ENCODE results near the gene TTLL11.

TTLL11 gene

GRCh38 chr9:121868626-121869025, 224.5 kb downstream of the TTLL11 start:
- H3K27ac ChIP-seq: no peak overlapping the region
- no peak for TF ChIP-seq ZFX (IDR thresholded peaks at IDR 0.05; ENCODE audit: borderline replicate concordance)
- no peak for TF ChIP-seq CTCF (IDR thresholded peaks at IDR 0.05)

- no peak for TF ChIP-seq ZFX (IDR thresholded peaks at IDR 0.05; ENCODE audit: borderline replicate concordance)
- no peak for TF ChIP-seq CTCF (IDR thresholded peaks at IDR 0.05)
- H3K27ac ChIP-seq: no peak overlapping the region
These were observed 226.2 kb downstream of the TTLL11 start for GRCh38 chr9:121866927-121867326.

GRCh38 chr9:121865884-121866283, 227.2 kb downstream of the TTLL11 start:
- TF ChIP-seq CTCF (IDR thresholded peaks at IDR 0.05) (no peak), ZFX (IDR thresholded peaks at IDR 0.05; ENCODE audit: borderline replicate concordance) (no peak)
- no peak overlapping the region for H3K27ac ChIP-seq

GRCh38 chr9:121865060-121865459, 228.0 kb downstream of the TTLL11 start:
- H3K27ac ChIP-seq: no peak overlapping the region
- TF ChIP-seq ZFX (IDR thresholded peaks at IDR 0.05; ENCODE audit: borderline replicate concordance) (no peak), CTCF (IDR thresholded peaks at IDR 0.05) (no peak)

GRCh38 chr9:121863955-121864354, 229.2 kb downstream of the TTLL11 start:
- no peak overlapping the region for H3K27ac ChIP-seq
- TF ChIP-seq CTCF (IDR thresholded peaks at IDR 0.05) (no peak), ZFX (IDR thresholded peaks at IDR 0.05; ENCODE audit: borderline replicate concordance) (no peak)

- no peak overlapping the region for H3K27ac ChIP-seq
These were observed 230.5 kb downstream of the TTLL11 start for GRCh38 chr9:121862371-121863332.

More at GRCh38 chr9:121862371-121863332, 230.5 kb downstream of the TTLL11 start:
- TF ChIP-seq CTCF (IDR thresholded peaks at IDR 0.05): no peak
- TF ChIP-seq ZFX (IDR thresholded peaks at IDR 0.05; ENCODE audit: borderline replicate concordance): no peak

Data from 22Rv1 (cell line).